CD1c-positive myeloid dendritic cell (primary cell): ENCODE data around the gene RAD18.

ENCODE experiments used
- DNase-seq: peaks from one replicate; pipeline ENCODE4 v3.0.0-alpha.2; 2016; ENCODE audit errors: extremely low spot score

Gene RAD18

DNA sequence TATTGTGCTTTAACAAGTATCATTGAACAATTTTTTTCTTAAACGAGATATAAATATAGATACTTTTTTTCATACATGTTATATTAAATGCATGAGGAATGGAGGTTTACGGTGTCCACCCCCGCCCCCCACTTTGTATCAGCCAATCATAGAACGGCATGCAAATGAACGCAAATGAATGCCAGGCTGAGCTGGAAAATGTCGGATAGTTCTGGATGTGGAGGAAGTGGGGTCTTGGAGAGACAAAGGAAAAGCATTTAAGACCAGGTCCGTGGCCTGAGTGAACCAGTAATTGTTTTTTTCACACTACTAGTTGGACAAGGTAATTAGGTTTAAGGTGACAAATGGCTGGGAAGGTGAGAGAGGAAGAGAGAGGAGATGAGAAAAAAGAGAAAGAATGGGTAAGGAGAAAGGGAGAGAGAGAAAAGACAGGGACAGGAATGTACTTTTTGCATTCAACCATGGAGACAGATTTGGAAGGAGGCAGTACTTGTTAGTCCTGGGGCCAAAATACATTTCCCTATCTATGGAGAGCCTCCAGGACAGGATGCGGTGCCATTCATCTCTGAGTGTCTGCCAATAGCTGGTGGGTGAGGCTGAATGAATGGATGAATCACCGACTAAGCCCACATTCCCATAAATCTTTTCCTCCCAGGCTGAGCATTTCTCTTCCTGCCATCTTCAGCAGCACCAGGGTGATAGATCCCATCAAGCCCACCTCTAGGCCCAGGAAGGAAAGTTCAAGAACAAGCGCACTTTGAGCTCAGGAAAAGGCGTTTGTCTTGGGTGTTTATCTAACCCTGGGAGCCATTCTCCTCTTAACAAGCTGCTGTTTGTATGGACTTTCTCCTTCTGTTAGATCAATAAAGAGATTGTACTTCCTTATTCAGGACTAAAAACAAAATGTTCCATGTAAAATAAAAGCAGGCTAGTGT lies 1.4 kb upstream of the RAD18 start:
- no peak for DNase-seq

DNA sequence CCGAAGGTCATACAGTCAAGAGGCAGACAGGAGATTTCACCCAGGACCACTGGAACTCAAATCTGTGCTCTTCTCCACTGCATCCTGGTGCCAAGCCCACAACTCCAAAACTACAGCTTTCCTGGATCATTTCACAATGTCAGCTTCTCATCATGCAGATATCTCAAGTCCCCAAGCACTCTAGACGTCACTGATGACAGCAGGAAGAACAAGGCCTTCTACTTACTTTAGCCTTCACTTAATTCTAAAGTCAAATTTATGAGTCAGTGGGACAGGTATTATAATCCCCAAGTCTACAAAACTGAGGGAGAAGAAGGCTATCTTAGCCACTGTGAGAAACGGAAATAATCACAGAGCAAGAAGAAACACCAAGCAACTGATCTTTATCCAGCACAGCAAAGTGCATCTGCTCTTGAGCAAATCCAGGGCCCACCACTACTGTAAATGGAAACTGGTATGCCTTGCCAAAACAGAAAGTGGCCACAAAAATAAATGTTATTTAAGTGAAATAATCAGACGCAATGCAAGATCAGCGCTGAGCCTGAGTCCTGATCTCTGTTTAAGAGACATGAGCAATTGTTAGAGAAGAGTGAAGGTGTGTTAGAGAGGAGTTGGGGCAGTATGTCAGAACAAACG lies 928 bp downstream of the RAD18 start:
- no peak for DNase-seq

DNA sequence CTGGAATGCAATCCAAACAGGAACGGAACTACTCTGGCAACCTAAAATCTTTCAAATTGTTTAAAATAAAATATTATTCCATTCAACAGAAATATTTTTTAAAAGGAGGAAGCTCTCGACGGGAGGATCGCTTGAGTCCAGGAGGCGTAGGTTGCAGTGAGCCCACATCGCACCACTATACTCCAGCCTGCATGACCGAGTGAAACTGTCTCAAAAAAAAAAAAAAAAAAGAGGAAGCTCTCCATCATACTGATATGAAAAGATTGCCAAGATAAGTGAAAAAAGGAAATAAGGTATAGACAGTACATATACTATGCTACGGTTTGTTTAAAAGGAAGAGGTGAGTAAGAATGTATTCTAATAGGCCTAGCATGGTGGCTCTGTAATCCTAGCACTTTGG lies 3.6 kb downstream of the RAD18 start:
- peak; percentile 63 for DNase-seq

DNA sequence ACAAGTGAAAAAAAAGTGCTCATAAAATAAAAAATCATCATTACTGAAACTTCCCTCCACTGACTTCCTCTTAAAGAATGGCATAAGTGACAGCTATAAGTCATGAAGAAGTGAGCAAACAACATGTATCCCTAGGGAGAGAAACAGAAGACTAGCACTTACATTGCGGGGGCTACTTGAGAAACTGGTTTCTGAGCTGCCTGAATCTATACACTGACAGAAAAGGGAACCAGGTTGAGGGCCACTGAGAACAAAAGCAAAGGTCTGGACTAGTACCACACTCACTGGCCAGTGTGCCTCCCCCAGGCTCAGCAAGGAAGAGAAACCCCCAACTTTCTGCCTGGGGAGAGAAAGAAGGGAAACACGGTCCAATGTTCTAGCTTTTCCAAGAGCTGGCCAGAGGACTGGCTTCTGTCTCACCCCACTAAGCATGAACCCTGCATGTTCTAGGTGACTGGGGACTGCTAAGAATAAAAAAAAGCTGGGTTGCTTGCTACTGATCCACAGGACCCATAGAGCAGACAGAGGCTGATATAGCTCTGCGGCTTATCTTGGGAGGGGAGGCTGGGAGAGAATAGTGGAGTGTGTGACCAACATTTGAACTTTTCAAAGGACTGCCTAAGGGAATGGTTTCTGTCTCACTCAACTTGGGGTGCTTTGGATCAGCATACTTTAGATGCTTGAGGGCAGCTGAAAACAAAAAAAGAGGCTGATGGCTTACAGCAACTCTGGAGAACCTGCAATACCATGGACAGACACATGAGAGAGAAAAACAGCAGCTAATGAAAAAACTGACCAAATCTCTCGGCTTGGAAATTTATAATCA lies 8.1 kb downstream of the RAD18 start:
- peak; percentile 59 for DNase-seq

DNA sequence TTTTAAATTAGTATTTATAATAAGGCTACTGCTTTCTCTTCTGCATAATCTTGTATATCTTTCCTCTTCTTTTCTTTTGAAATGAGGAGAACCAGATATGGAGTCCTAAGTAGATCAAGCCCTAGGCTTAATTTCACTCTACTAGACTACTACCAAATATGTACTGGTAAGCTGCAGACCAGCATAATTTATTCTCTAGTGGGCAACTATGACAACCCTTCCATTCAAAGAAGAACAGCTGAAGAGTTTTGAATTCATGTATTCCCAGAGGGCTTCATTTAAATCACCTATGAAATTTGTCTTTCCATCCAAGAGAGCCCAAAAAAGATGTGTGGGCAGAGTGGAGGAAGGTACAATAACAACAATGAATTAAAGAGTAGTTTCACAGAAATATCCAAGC lies 10.0 kb downstream of the RAD18 start:
- DNase-seq: no peak

DNA sequence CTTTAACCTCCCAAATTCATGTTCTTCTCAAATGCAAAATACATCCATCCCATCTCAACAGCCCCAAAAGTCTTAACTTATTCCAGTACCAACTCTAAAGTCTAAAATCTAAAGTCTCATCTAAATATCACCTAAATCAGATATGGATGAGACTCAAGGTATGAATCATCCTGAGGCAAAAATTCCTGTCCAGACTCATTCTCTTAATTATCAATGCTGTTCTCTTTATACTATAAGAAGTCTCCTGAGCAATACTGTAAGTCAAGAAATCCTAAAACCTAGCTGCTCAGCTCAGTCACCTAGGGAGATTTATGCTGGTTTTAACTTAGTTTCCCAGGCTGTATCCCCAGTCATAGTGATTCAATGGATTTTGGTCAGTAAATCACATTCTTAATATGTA lies 11.1 kb downstream of the RAD18 start:
- no peak for DNase-seq

DNA sequence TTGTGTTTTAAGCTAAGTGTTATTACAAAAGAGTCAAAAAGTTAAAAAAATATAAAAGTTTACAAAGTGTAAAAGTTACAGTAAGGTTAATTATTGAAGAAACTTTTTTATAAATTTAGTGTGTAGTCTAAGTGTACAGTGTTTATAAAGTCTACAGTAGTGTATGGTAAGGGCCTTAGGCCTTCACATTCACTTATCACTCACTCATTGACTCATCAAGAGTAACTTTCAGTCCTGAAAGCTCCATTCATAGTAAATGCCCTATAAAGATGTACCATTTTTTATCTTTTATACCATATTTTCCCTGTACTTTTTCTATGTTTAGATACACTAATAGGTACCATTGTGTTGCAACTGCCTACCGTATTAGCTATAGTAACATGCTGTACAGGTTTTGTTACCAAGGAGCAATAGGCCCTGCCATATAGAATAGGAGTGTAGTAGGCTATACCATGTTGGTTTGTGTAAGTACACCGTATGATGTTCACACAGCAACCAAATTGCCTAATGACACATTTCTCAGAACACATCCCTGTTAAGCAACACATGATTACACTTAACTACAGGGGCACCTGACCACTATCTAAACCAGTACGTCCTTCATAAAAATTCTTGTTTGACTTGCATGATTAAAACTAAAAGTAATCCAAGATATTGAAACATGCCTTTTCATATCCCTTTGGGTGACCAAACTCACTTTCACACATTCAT lies 17.2 kb downstream of the RAD18 start:
- no peak for DNase-seq

DNA sequence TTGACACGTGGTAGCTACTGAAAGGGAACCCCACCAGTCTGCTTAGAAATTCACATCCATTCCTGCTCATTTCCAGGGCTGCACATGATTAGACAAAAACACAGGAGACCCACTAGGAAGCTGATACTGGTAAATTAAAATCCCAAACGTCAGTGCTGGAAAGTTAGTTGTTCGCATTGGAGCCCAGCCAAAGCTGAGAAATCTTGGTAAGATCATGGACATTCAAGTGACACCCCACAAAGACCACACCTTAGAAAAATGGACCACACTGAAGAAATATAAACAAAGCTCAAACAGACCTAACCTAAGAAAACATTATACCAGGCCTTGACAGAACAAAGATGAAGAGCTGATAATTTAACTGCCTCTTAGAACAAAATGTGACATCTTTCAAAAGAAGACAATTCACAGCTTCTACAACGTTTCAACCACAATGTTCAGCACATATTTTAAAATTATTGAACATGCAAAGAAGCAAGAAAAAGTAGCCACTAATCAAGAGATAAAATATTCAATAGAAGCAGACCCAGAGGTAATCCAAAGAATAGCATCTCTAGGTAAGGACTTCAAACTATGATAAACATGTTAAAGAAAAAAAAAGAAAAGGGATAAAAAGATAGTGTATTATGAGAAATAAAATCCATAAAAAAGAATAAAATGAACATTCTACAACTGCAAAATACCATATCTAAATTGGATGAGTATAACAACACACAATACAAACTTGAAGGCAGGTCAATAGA lies 20.4 kb downstream of the RAD18 start:
- no peak for DNase-seq

DNA sequence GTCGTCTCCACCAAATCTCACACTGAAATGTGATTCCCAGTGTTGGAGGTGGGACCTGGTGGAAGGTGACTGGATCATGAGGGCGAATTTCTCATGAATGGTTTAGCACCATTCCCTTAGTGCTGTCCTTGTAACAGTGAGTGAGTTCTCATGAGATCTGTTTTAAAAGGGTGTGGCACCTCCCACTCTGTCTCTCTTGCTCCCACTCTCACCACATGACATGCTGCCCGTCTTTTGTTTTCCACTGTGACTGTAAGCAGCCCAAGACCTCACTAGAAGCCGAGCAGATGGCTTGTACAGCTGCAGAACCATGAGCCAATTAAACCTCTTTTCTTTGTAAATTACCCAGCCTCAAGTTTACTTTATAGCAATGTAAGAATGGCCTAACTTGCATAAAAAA lies 21.2 kb downstream of the RAD18 start:
- DNase-seq: no peak

DNA sequence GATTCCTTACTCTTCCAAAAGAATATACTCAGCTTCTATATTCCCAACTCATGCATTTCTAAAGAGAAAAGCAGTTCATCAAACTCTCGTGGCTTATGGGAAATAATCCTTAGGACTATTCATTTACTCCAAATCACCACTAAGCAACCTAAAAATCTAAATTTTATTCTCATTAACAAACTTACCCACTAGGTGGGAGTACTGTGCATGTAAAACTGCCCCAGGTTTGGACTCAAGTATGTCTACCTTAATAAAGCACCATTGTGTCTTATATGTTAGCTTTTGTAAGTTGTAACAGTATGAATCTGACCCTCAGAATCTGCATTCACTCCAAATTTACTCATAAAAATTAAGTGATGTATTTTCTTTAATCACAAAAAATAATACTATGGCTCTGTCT lies 25.3 kb downstream of the RAD18 start:
- no peak for DNase-seq

DNA sequence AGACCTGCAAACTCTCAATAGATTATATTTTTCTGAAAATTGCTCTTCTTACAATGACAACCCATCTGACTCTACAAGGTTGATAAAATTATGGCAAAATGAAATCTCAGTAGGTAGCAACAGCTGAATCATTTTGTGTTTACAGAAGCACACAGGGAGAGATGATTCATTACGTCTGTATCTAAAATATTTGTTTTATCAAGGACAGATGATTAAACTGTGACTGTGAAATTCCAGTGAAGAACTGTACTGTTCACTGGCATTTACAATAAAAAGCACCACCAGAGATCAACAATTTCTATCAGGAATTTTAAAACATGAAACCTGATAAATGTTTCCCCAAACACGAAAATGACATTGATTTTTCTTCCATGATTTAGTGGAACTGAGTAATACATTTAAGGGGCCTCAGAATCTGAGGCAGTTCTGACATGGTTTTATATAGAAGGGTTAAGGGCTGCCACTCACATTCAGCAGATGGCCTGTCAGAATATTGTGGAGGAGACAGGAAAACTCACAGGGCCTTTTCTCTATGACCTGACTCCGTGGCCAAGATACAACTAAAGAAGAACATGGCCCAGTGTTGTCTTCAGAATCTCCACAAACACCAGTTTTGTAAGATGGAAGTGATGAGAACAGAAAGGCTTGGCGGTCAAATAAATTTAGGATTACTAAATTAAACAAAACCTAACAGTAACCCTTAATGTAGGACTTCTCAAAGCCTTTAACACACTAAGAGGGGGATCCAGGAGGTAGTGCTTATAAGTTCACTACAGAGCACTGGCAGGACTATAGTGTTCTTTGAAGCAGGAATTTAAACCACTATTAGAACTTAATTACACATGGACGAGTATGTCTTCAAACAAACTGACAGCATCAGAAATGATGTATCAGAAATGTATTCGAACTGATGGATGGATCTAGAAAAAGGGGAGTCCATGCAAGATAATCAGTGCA lies 25.9 kb downstream of the RAD18 start:
- no peak for DNase-seq

DNA sequence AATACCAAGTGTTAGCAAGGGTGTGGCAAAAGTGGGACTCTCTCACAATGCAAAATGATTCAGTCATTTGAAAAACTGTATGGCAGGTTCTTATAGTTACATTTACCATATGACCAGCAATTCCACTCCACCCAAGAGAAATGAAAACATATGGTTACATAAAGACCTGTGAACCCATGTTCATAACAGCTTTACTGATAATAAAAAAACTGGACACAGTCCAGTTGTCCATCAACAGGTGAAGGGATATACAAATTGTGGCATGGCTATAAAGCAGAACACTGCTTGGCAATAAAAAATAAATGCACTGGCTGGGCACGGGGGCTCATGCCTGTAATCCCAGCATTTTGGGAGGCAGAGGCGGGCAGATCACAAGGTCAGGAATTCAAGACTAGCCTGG lies 30.8 kb downstream of the RAD18 start:
- no peak for DNase-seq

DNA sequence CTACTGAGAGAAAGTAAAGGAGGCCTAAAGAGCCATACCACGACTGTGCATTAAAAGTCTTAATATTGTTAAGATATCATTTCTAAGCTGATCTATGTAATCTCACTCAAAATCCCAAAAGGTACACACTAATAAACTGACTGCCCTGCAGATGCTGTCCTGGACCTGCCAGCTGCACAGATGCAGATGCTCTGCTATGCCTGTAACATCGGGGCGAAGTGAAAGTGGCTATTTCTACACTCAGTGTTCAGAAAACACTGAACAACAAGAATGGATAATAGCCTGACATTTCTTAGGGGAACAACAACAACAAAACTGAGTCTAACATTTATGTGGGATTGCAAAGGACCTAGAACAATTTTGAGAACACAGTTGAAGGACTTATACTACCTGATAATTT lies 31.9 kb downstream of the RAD18 start:
- DNase-seq: no peak

DNA sequence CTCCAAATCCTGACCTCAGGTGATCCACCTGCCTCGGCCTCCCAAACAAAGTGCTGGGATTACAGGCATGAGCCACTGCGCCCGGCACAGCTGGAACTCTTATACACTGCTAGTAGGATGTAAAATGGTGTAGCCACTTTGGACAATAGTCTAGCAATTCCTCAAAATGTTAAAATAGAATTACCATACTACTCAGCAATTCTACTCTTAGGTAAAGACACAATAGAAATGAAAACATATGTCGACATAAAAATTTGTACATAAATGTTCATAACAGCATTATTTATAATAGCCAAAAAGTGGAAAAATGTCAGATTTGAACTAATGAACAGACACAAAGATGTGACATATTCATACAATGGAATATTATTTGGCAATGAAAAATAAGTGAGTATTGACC lies 33.4 kb downstream of the RAD18 start:
- DNase-seq: no peak

DNA sequence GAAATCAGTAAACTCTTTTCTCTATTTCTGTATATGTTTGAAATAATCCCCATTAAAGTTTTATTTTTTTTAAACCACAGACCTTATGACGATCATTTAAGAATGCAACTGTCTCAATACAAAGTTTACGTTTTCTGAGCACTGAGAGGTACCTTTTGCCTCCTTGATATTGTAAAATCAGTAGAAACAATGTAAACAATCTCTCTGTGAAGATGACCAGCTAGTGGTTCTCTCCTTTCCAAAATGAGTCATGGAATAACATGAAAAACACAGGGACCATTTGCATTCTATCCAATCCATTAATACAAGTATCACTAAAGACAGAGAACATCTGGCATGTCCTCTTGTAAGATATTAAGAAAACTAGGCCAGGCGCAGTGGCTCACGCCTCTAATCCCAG lies 48.8 kb downstream of the RAD18 start:
- DNase-seq: no peak

DNA sequence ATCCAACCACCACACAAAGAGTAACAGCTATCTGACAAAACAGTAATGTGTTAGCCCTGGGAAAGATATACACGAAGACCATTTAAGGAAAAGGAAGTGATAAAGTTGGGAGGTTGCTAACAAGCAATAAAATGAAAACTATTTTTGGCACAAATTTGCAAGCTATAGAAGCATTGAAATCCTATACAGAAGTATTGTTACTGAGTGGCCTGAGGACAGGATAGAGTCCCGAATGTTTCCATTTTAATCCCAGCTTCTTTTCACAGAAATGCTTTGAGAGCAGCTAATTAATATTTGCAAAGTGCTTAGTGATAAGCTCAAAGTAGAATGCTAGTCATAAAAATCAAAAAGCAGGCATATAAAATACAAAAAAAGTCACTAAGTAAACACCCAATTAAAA lies 51.5 kb downstream of the RAD18 start:
- DNase-seq: no peak

DNA sequence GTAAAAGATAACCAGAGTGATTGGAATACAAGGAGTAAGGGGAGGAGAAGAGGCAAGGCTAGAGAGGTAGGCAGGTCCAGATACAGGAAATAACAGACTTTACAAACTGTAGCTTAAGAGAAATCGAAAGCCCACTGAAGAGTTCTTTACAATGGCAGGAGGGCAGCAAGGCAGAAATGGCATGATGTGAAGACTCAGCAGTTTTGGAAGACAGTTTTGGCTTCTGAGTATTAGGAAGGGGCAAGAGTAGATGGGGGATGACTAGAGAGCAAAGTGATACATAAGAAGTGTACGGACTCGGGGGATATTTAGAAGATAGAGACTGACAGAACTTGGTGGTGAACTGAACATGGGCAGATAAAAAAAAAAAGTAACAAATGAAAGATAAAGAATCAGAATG lies 54.1 kb downstream of the RAD18 start:
- DNase-seq: no peak

DNA sequence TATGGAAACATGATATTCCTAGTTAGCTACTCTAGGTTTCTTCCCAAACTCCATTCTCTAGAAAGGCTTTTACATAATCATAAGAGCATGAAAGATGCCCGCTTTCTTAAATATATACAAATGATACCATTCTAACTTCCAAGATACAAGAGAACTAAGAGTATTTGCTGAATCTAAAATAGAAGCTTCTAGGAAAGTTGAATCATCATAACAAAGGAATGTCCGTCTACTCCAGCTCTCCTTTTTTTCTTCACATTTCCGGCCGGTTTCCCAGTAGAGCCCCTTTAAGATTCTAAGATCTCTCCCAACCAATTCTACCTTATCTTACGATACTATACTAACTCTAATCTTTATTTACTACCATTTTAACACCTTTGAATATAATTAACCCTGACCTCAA lies 60.1 kb downstream of the RAD18 start:
- DNase-seq: no peak

DNA sequence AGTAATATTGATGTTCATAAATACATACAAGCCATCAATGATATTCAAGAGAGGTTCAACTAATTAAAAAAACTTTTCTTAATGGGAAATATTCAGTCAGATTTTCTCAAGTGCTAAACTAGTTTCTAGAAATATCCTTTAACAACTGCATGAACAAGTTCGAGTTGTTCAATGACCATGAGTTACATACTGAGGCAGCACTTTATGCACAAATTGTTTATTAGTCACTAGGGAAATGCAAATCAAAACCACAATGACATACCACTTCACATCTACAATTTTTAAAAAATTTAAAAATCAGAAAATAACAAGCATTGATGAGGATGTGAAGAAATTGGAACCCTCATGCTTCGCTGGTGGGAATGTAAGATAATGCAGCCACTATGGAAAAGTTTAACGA lies 62.4 kb downstream of the RAD18 start:
- DNase-seq: no peak

DNA sequence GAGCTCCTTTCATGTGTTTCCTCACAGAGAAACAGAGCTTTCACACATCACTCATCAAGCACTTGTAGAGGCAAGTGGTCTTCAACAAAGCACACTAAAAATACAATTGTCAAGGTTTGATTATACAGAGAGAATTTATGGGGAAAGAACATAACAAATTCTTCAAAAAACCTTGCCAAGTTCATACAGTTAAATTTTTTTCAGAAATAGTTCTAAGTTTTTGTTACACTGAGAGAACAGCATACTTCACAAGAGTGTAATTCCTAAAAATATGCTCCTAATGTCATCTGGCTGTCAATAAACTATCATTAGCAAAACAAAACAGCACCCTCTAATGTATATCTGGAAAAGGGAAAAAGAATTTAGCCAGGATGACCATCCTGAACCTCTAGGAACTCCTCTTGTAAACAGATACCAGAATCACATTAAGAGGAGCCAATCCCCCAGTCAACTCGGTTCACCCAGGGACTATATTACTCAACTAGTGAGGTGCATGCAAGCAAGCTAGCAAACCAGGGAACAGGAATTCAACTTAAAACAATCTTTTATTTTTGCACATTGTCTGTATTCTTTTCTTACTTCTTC lies 63.3 kb downstream of the RAD18 start:
- no peak for DNase-seq
